CD4-positive, alpha-beta T cell (primary cell): ENCODE data around the gene ADARB2. TPM values are rescaled to one million over a fixed set of nuclear protein-coding genes. Genes with fewer than 3 reads are reported as not detected.

Experiments used
- ATAC-seq: fragments of 200-7000 bp; cut with Tn5 transposase; one replicate; pipeline ENCODE4 v1.10.0; 2022; ENCODE audit warnings: mild to moderate bottlenecking; ENCODE audit not compliant: poor library complexity
- CTCF ChIA-PET: fragments of 350-600 bp; sonication (Branson Sonifier 250); formaldehyde crosslinking; loops from one replicate; lab custom pipeline; 2021; ENCODE audit warnings: antibody characterized with exemption, inconsistent platforms; lab: Charles Lee
- POLR2A ChIA-PET: fragments of 350-600 bp; sonication (Branson Sonifier 250); formaldehyde crosslinking; loops from one replicate; lab custom pipeline; 2021; ENCODE audit warnings: antibody characterized with exemption, inconsistent platforms; lab: Charles Lee
- DNase-seq, 14 experiments: peaks; one replicate each; pipeline ENCODE4 v3.0.0-alpha.2; 2013 to 2020; ENCODE audit warnings: mixed read lengths in 2 of 14
- H3K27ac ChIP-seq, 2 donors: one replicate each; pipeline versions ENCODE4 v1.5.1 to v1.7.0; 2013; ENCODE audit warnings: low read length in 2 of 2, low read depth in 1 of 2, mild to moderate bottlenecking in 1 of 2
- H3K27me3 ChIP-seq, 2 experiments: 1 replicate in 1 of 2; 2 replicates in 1 of 2; pipeline versions ENCODE4 v1.6.1 to v1.7.0; 2013; ENCODE audit warnings: low read length in 2 of 2, control low read depth in 1 of 2, mild to moderate bottlenecking in 1 of 2, moderate library complexity in 1 of 2; ENCODE audit not compliant: insufficient read depth in 2 of 2, control insufficient read depth in 1 of 2
- H3K36me3 ChIP-seq: one replicate; pipeline ENCODE4 v1.6.1; 2013; ENCODE audit warnings: low read length, control low read depth; ENCODE audit not compliant: insufficient read depth
- H3K4me1 ChIP-seq: one replicate; pipeline ENCODE4 v1.6.1; 2013; ENCODE audit warnings: low read length, control low read depth; ENCODE audit not compliant: insufficient read depth
- H3K4me3 ChIP-seq: one replicate; pipeline ENCODE4 v1.5.1; 2013; ENCODE audit warnings: mild to moderate bottlenecking, low read length, moderate library complexity
- H3K9me3 ChIP-seq, 2 experiments: 1 replicate in 1 of 2; 2 replicates in 1 of 2; pipeline versions ENCODE4 v1.6.1 to v1.7.0; 2013; ENCODE audit warnings: low read length in 2 of 2, mild to moderate bottlenecking in 2 of 2, control low read depth in 1 of 2, moderate library complexity in 1 of 2; ENCODE audit not compliant: control insufficient read depth in 1 of 2, insufficient read depth in 1 of 2
- H3K27ac Mint-ChIP-seq: one replicate; pipeline ENCODE4 v1.8.0; 2020; ENCODE audit warnings: mixed read lengths
- H3K27me3 Mint-ChIP-seq: one replicate; pipeline ENCODE4 v1.8.0; 2021; ENCODE audit warnings: mixed read lengths
- H3K36me3 Mint-ChIP-seq: one replicate; pipeline ENCODE4 v1.8.0; 2021; ENCODE audit warnings: low read depth, mixed read lengths
- H3K4me1 Mint-ChIP-seq: one replicate; pipeline ENCODE4 v1.8.0; 2021; ENCODE audit warnings: low read depth, mixed read lengths
- H3K4me3 Mint-ChIP-seq: one replicate; pipeline ENCODE4 v1.8.0; 2020; ENCODE audit warnings: mild to moderate bottlenecking, mixed read lengths
- H3K9me3 Mint-ChIP-seq: one replicate; pipeline ENCODE4 v1.8.0; 2020; ENCODE audit warnings: mixed read lengths
- CTCF ChIP-seq: fragments of 200-600 bp; IDR thresholded peaks from one replicate; pipeline ENCODE4 v1.8.0; 2022; ENCODE audit warnings: antibody characterized with exemption, mild to moderate bottlenecking
- intact Hi-C, 2 experiments: fragments of 100-400 bp; cut with DNase I in 1 of 2; cut with micrococcal nuclease in 1 of 2; formaldehyde crosslinking; loops; one replicate each; pipeline versions ENCODE4 v1.15.1 to v1.9.0; 2023 to 2025; cut with DNase I, micrococcal nuclease
- total RNA-seq, 174 experiments: library from RNA in 2 of 174; stranded (reverse) in 2 of 174; gene quantifications; one replicate each; pipeline ENCODE4 v1.2.3 and lab custom pipeline; 2021 to 2026

ADARB2 gene
- total RNA-seq, 2 experiments from 2014 or later, result 0.14 TPM; not detected in 1

- H3K27me3 Mint-ChIP-seq, result peaks cover 12% of the 10 kb centered on the region
- ATAC-seq (no peak), DNase-seq (no peak)
- no peak overlapping the region for H3K4me3 Mint-ChIP-seq
- no peaks in the 10 kb centered on the region for H3K4me1 Mint-ChIP-seq
- H3K27ac Mint-ChIP-seq, result no peak overlapping the region
- no peak for TF ChIP-seq CTCF
- H3K9me3 ChIP-seq, result peaks cover 0 to 23% of the 10 kb centered on the region in 2 experiments
- H3K36me3 ChIP-seq, result no peaks in the 10 kb centered on the region
- no peak overlapping the region for H3K27ac ChIP-seq
- ChIA-PET CTCF (no interaction called here), POLR2A (no interaction called here)
- H3K4me1 ChIP-seq, result no peaks in the 10 kb centered on the region
- H3K9me3 Mint-ChIP-seq, result no peaks in the 10 kb centered on the region
- H3K36me3 Mint-ChIP-seq, result no peaks in the 10 kb centered on the region
- intact Hi-C loops, result no loop called here
- no peak overlapping the region for H3K4me3 ChIP-seq
- no peaks in the 10 kb centered on the region for H3K27me3 ChIP-seq
These were observed 260.9 kb downstream of the ADARB2 start for GRCh38 chr10:1476455-1476803.

GRCh38 chr10:1475771-1476454 lies 261.4 kb downstream of the ADARB2 start:
- intact Hi-C loops, result no loop called here
- Mint-ChIP-seq H3K36me3 (no peaks in the 10 kb centered on the region), H3K27ac (no peak overlapping the region), H3K4me3 (no peak overlapping the region), H3K4me1 (no peaks in the 10 kb centered on the region), H3K27me3 (peaks cover 12% of the 10 kb centered on the region), H3K9me3 (no peaks in the 10 kb centered on the region)
- Histone ChIP-seq H3K4me1 (no peaks in the 10 kb centered on the region), H3K27ac (no peak overlapping the region), H3K36me3 (no peaks in the 10 kb centered on the region), H3K4me3 (no peak overlapping the region), H3K9me3 (peaks cover 0 to 23% of the 10 kb centered on the region in 2 experiments), H3K27me3 (no peaks in the 10 kb centered on the region)
- ATAC-seq, result no peak
- TF ChIP-seq CTCF, result no peak
- ChIA-PET CTCF (no interaction called here), POLR2A (no interaction called here)
- DNase-seq, result no peak

GRCh38 chr10:1475098-1475591 lies 262.2 kb downstream of the ADARB2 start:
- DNase-seq (no peak), ATAC-seq (no peak)
- H3K4me1 Mint-ChIP-seq, result no peaks in the 10 kb centered on the region
- H3K4me1 ChIP-seq, result no peaks in the 10 kb centered on the region
- no peaks in the 10 kb centered on the region for H3K27me3 ChIP-seq
- no peak overlapping the region for H3K27ac Mint-ChIP-seq
- H3K4me3 ChIP-seq, result no peak overlapping the region
- ChIA-PET CTCF (no interaction called here), POLR2A (no interaction called here)
- H3K9me3 Mint-ChIP-seq, result no peaks in the 10 kb centered on the region
- TF ChIP-seq CTCF, result no peak
- no peaks in the 10 kb centered on the region for H3K36me3 ChIP-seq
- intact Hi-C loops, result no loop called here
- peaks cover 0 to 21% of the 10 kb centered on the region in 2 experiments for H3K9me3 ChIP-seq
- H3K36me3 Mint-ChIP-seq, result no peaks in the 10 kb centered on the region
- H3K27ac ChIP-seq, result no peak overlapping the region
- peaks cover 12% of the 10 kb centered on the region for H3K27me3 Mint-ChIP-seq
- no peak overlapping the region for H3K4me3 Mint-ChIP-seq
